Activated T-helper 2 cell treated with anti-CD3 and anti-CD28 coated beads, Interferon-gamma antibody, Interleukin-2, Interleukin-4, amounts not matched to agents 10 μg/mL and 5 μg/mL and 100 μg/mL, durations not matched to agents 14 hours and 24 hours and 36 hours (primary cell): ENCODE measurements around the gene SPI1. TPM values are rescaled to one million over a fixed set of nuclear protein-coding genes. Genes with fewer than 3 reads are reported as not detected.

Experiments
- DNase-seq: peaks from one replicate; pipeline ENCODE4 v3.0.0; 2021; ENCODE audit warnings: low spot score
- H3K27ac Mint-ChIP-seq: one replicate; pipeline ENCODE4 v1.8.0; 2021; ENCODE audit warnings: mixed read lengths
- H3K27me3 Mint-ChIP-seq: one replicate; pipeline ENCODE4 v1.8.0; 2021; ENCODE audit warnings: low read depth, mixed read lengths
- H3K36me3 Mint-ChIP-seq: one replicate; pipeline ENCODE4 v1.8.0; 2021; ENCODE audit warnings: low read depth, mixed read lengths
- H3K4me1 Mint-ChIP-seq: one replicate; pipeline ENCODE4 v1.8.0; 2021; ENCODE audit warnings: low read depth, mixed read lengths
- H3K4me3 Mint-ChIP-seq: one replicate; pipeline ENCODE4 v1.8.0; 2021; ENCODE audit warnings: low read depth, mild to moderate bottlenecking, moderate library complexity, mixed read lengths
- H3K9me3 Mint-ChIP-seq: one replicate; pipeline ENCODE4 v1.8.0; 2021; ENCODE audit warnings: mixed read lengths
- intact Hi-C: fragments of 100-400 bp; cut with micrococcal nuclease; formaldehyde crosslinking; loops from one replicate; pipeline ENCODE4 v1.15.1; 2023
- total RNA-seq: library from RNA; stranded (reverse); gene quantifications from 2 replicates; pipeline ENCODE4 v1.2.3, GENCODE V29; 2022

The SPI1 gene
- total RNA-seq, 1 donor from 2014 or later: 0.11 TPM

DNA sequence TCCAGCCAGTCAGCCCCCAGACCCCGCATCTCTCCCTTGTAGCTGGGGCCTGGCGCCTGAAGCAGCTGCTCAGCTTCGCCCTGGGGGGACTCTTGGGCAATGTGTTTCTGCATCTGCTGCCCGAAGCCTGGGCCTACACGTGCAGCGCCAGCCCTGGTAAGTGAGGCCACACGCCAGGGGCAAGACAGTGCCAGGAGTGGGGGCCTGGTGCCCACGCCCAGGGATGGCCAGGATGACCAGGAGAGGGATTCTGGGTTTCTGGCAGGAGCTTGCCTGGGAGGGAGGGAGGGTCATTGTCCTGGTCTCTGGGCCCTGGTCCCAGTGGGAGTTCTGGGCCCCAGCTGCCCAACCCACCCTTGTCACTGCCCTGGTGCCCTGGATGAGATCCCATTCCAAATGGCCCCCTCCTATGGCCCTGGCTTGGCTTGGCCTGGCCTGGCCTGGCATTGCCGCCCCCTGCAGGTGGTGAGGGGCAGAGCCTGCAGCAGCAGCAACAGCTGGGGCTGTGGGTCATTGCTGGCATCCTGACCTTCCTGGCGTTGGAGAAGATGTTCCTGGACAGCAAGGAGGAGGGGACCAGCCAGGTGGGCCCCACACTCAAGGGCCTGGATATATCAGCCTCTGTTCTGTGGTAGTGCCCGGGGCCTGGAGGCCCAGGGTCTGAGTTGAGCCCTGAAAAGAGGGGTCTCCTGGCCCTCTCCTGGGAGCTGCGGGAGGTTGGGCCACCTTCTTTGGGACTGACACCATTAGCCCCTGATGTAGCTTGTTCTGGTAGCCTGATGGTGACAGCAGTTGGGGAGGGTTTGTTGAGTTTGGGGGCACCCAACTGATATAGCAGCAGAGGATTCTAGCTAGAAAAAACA, 33.8 kb upstream of the SPI1 start:
- H3K4me3 Mint-ChIP-seq: no peak overlapping the region
- intact Hi-C loops: no loop called here
- no peak overlapping the region for H3K27ac Mint-ChIP-seq
- peak; percentile 49 for DNase-seq
- H3K4me1 Mint-ChIP-seq: peaks cover 11% of the 10 kb centered on the region
- H3K9me3 Mint-ChIP-seq: no peaks in the 10 kb centered on the region
- peaks cover 12% of the 10 kb centered on the region for H3K36me3 Mint-ChIP-seq
- no peaks in the 10 kb centered on the region for H3K27me3 Mint-ChIP-seq

DNA sequence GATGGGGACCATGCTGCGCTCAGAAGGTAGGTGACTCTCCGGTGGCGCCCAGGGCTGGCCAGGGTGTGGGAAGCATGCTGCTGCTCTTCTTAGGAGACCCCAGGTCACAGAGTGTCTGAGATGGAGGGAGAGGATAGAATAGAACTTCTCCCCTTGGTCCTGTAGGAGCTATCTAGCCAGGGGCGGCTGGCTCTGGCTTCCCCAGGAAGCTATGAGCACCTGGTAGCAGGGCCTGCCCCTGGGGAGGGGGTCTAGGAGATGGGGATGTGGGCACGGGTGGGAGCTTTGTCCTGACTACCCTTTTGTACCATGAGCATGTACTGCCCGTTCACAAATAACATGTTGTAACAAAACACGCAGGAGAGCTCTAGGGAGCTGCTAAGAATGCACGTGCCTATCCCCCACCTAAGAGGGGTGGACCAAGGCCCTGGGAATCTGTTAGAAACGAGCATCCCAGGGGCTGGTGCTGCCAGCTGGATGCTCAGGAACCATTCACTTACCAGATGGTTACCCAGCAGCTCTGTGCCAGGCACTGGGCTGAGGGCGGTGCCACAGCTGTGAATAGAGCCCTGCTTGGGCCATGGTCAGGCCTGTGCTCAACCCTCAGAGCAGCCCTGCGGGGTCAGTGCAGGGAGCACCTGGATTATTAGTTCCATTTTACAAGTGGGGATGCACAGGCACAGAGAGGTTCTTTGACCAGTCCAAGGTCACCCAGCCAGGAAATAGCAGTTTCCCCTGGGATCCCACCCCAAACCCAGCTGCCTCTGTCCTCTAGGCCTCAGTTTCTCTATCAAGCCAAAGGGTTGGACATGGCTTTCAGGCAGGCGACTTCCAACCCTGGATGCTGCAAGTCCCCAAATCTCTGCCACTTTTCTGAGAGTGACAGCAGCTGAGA, 32.3 kb upstream of the SPI1 start:
- H3K27me3 Mint-ChIP-seq: no peaks in the 10 kb centered on the region
- intact Hi-C loops: no loop called here
- no peak for DNase-seq
- peaks cover 7% of the 10 kb centered on the region for H3K36me3 Mint-ChIP-seq
- H3K4me1 Mint-ChIP-seq: peaks cover 16% of the 10 kb centered on the region
- no peak overlapping the region for H3K27ac Mint-ChIP-seq
- H3K9me3 Mint-ChIP-seq: no peaks in the 10 kb centered on the region
- peak overlapping the region; percentile 5 for H3K4me3 Mint-ChIP-seq

DNA sequence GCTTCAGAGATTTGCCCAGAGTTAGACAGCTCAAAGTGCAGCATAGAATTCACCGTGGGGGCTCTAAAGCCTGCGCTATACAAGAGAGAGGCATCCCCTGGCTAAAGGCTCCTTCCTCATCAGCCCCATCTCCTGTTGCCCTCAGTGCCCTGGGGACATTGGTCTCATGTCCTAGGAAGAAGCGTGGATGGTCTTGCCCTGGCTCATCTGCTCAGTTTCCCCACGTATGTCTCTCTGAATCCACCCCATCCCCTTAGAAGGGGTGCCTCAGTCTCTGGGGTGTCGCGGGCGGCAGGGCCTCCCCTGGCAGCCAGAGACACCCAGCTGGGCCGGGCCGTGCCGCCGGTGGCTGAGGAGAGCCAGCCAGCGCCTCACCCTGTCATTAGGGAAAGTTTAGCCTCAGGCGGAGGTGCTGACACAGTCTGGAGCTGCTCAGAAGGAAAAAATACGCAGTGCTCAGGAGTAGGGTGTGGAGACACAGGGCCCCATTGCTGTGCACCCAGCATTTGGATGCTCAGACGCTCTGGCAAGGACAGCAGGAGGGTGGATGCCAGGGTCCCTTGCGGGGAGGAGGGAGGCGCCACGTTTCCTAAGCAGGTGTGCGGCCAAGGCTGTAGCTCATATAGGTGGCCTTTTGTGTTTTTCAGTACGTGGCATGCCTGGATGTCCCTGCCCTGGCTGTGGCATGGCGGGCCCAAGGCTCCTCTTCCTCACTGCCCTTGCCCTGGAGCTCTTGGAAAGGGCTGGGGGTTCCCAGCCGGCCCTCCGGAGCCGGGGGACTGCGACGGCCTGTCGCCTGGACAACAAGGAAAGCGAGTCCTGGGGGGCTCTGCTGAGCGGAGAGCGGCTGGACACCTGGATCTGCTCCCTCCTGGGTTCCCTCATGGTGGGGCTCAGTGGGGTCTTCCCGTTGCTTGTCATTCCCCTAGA, 31.4 kb upstream of the SPI1 start:
- H3K4me1 Mint-ChIP-seq: peaks cover 17% of the 10 kb centered on the region
- no peaks in the 10 kb centered on the region for H3K9me3 Mint-ChIP-seq
- H3K4me3 Mint-ChIP-seq: peak overlapping the region; percentile 96
- intact Hi-C loops: loop anchor here (2.0 to 5.0 kb wide), 3 partner anchors 17 to 232 kb away; partner anchors contain the start of genes ARFGAP2, MADD and PSMC3
- H3K27me3 Mint-ChIP-seq: no peaks in the 10 kb centered on the region
- peak overlapping the region; percentile 89 for H3K27ac Mint-ChIP-seq
- peaks cover 7% of the 10 kb centered on the region for H3K36me3 Mint-ChIP-seq
- DNase-seq: no peak

DNA sequence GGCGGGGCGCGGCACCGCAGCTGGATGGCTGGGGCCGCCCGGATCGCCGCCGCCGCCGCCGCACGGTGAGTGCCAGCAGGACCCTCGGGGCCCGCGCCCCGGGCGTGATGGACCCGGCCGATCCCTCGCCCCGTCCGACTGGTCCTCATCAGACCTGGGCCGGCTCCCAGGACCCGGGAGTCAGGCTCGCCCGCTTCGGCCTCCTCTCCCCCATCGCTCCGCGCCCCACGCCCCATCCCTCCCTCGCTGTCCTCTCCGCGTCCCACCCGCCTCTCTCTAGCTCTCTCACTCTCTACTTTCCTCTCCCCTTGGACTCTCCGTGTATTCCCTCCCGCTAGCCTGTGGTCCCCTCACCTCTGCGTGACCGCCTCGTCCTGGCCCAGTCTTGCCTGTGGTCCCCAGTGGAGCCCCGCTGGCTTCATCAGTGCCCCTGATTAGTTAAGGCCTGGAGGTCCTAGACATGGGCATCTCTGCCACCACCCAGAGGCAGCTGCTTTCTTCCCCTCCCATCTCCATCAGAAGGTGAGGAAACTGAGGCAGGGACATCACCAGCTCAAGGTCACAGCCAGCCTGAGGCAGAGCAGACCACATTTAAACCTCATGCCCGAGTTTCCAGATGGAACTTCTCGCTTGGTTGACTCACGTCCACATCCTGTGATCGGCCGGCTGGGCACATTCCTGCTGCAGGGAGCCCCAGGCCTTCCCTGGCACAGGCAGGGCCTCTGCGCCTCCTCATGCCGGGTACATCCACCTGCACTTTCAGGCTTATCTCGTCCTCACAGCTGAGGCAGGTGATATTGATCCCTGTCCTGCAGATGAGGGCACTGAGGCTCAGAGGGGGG, 30.5 kb upstream of the SPI1 start:
- peaks cover 3% of the 10 kb centered on the region for H3K36me3 Mint-ChIP-seq

DNA sequence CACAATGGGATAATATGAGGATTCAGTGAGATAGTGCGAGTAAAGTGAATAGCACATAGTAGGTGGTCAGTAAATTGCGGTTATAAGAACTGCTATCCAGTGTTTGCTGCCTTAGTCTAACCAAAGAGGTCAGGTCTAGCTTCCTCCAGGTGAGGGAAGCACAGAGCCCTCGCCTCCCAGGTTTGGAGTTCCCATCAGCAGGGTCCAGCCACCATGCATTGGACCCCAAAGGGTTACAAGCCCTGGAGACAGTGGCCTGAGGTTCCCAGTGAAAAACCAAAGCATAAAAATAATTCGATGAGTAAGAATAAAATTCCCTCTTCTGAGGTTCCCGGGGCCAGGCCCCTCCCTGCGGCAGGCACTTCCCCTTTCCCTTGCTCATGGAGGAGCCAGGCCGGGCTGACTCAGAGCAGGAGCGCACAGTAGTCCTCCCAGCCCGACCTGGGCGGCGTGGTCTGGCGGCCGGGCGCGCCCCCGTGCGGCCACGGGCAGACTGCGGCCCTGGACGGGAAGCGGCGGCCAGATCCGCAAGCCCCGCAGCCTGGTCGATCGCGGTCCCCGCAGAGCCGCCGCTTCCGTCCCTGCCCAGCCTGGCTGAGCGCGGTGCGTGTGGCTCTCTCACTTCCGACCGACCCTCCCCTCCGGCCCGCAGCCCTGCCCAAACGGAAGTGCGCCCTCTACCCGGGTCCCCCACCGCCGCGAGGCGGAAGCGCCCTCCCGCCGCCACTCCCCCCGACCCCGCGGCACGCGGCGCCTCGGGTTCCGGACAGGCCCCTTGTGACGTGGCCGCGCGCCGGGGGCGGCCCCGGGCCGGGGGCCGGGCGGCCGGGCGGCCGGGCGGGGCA, 29.6 kb upstream of the SPI1 start, which contains the start of gene SLC39A13:
SLC39A13 (plus strand) TSS at position 845 of the 845 bp plus-strand sequence. CDS start 1,505 bp downstream, outside the sequence.
- intact Hi-C loops: loop anchor here (1.0 to 5.0 kb wide), 5 partner anchors 19 to 231 kb away; partner anchors contain the start of genes ARFGAP2, MADD and PSMC3

More for the DNA sequence above, 30.5 kb upstream of the SPI1 start:
- H3K9me3 Mint-ChIP-seq: no peaks in the 10 kb centered on the region
- H3K4me3 Mint-ChIP-seq: peak overlapping the region; percentile 96
- H3K27me3 Mint-ChIP-seq: no peaks in the 10 kb centered on the region
- peak overlapping the region; percentile 89 for H3K27ac Mint-ChIP-seq
- DNase-seq: no peak
- intact Hi-C loops: loop anchor here (1.0 to 5.0 kb wide), 5 partner anchors 18 to 232 kb away; partner anchors contain the start of genes ARFGAP2, MADD and PSMC3
- H3K4me1 Mint-ChIP-seq: peaks cover 17% of the 10 kb centered on the region

DNA sequence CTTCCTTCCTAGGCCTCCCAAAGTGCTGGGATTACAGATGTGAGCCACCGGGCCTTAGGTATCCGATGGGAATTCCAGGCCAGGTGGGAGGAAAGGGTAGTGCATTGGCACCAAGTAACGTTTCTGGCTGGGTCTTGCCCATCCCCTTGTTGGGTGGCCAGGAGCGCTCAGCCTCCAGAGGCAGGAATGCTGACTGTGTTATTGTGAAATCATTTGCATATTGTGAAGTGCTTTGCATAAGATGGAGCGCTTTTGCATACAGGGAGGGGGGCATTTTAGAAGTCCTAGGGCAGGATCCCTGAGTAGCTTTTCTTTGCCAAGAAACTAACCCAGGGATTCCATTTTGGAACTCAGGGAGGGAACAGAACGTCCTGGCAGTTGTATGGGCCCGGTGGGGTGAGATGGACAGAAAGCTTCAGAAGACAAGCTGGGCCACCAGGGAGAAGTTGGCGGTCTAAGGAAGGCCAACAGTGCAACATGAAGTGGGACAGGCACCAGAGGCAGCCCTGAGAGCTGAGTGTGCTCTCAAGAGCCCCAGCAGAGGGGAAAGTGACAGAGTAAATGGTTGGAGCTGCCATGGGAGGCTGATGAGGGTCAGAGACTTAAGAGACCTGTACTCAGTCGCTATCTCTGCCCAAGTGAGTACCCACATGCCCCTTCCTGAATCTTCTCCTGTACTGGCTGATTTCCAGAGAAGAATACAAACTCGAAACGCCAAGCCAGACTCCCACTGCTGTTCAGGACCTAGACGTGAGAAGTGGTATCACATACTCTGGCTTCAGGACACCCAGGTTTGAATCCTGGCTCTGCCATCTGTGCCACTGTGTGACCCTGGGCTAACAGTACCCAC, 28.8 kb upstream of the SPI1 start:
- no peaks in the 10 kb centered on the region for H3K27me3 Mint-ChIP-seq
- H3K27ac Mint-ChIP-seq: peak overlapping the region; percentile 88
- intact Hi-C loops: loop anchor here (5.0 kb wide), 2 partner anchors 135 to 230 kb away; partner anchors contain the start of genes ARFGAP2 and MADD
- peaks cover 17% of the 10 kb centered on the region for H3K4me1 Mint-ChIP-seq
- H3K9me3 Mint-ChIP-seq: no peaks in the 10 kb centered on the region
- no peaks in the 10 kb centered on the region for H3K36me3 Mint-ChIP-seq
- no peak for DNase-seq
- H3K4me3 Mint-ChIP-seq: peak overlapping the region; percentile 91

More for the DNA sequence above, 29.6 kb upstream of the SPI1 start, which contains the start of gene SLC39A13:
- no peaks in the 10 kb centered on the region for H3K9me3 Mint-ChIP-seq
- H3K4me3 Mint-ChIP-seq: peak within 1 kb of the TSS; percentile 96
- no peaks in the 10 kb centered on the region for H3K36me3 Mint-ChIP-seq
- peaks cover 17% of the 10 kb centered on the region for H3K4me1 Mint-ChIP-seq
- H3K27ac Mint-ChIP-seq: peak within 1 kb of the TSS; percentile 89
- peak; percentile 93 for DNase-seq
- H3K27me3 Mint-ChIP-seq: no peaks in the 10 kb centered on the region

DNA sequence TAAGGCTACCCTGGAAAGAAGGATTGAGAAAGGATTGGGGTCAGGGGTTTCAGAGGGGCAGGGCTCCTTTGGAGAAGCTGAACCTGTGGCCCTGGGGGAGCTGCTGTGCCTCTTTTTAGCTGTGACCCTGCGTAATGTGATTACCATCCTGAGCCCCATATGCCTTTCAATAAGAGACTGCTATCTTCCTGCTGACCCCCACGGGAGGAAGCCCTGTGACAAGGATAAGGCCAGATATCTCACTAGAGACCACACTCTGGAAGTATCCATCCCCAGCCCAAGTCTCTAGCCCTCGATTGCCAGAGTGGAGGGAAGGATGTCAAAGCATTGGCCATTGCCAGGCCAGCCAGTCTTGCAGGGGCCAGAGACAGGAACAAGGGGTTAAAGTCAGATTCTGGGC, 25.2 kb upstream of the SPI1 start:
- H3K27ac Mint-ChIP-seq: no peak overlapping the region
- no peaks in the 10 kb centered on the region for H3K36me3 Mint-ChIP-seq
- DNase-seq: no peak
- no peaks in the 10 kb centered on the region for H3K9me3 Mint-ChIP-seq
- no peak overlapping the region for H3K4me3 Mint-ChIP-seq
- intact Hi-C loops: no loop called here
- H3K27me3 Mint-ChIP-seq: no peaks in the 10 kb centered on the region
- peaks cover 24% of the 10 kb centered on the region for H3K4me1 Mint-ChIP-seq

DNA sequence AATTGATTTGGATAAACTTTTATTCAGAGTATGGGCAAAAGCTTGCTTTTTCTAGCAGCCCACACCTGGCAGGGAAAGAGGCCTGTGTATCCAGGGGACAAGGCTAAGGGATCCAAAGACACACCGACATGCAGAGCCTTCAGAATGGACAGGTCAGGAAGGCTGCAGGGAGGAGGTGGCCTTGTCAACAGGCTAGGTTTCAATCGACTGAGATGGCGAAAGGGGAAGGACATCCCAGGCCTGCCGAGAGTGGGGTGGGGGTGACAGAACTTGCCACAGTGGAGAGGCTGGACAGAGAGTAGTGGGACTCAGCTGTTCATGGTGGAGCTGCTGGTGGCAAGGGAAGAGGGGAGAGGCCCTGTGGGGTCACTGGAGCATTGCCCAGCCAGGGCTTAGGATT, 24.8 kb upstream of the SPI1 start:
- Mint-ChIP-seq H3K36me3 (no peaks in the 10 kb centered on the region), H3K27ac (no peak overlapping the region), H3K9me3 (no peaks in the 10 kb centered on the region), H3K4me1 (peaks cover 26% of the 10 kb centered on the region), H3K4me3 (no peak overlapping the region), H3K27me3 (no peaks in the 10 kb centered on the region)
- no peak for DNase-seq
- intact Hi-C loops: no loop called here

DNA sequence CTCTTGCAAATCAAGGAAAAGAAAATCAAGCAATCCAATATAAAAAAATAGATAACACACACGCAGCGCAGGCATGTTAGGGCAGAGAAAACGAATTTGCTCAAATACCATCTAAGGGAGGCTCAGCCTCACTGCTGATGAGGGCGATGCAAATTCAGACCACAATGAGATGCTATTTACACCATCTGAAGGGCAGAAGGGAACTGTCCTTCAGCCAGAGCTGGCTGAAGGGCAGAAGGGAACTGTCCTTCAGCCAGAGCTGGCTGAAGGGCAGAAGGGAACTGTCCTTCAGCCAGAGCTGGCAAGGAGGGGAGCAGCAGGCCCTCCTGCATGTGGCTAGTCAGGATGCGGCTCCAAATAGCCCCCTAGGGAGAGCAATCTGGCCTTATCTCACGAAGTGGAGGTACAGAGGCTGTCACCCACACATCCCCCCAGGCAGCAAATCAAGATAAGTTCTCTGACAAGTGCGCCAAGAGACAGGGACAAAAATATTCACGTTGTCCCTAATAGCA, 22.5 kb upstream of the SPI1 start:
- no peak for DNase-seq
- no peaks in the 10 kb centered on the region for H3K27me3 Mint-ChIP-seq
- peaks cover 15% of the 10 kb centered on the region for H3K4me1 Mint-ChIP-seq
- intact Hi-C loops: no loop called here
- no peaks in the 10 kb centered on the region for H3K9me3 Mint-ChIP-seq
- H3K27ac Mint-ChIP-seq: peak overlapping the region; percentile 71
- no peaks in the 10 kb centered on the region for H3K36me3 Mint-ChIP-seq
- peak overlapping the region; percentile 63 for H3K4me3 Mint-ChIP-seq
